H9 (cell line): Measurements from ENCODE around the gene CCDC68. TPM values are rescaled to one million over a fixed set of nuclear protein-coding genes. Genes with fewer than 3 reads are reported as not detected.

Experiments used
- DNase-seq: peaks from one replicate; pipeline ENCODE4 v3.0.0-alpha.2; 2017
- H2AFZ ChIP-seq: one replicate; pipeline ENCODE4 v1.6.1; 2013; ENCODE audit warnings: mild to moderate bottlenecking, low read length, control low read depth, moderate library complexity
- H2AK5ac ChIP-seq: 2 replicates; pipeline ENCODE4 v1.6.1; 2013; ENCODE audit warnings: low read length, control low read depth, mixed read lengths; ENCODE audit not compliant: insufficient read length
- H2BK120ac ChIP-seq: one replicate; pipeline ENCODE4 v1.6.1; 2013; ENCODE audit warnings: low read depth, mild to moderate bottlenecking, low read length, control low read depth, inconsistent platforms; ENCODE audit not compliant: poor library complexity, severe bottlenecking
- H2BK12ac ChIP-seq: 2 replicates; pipeline ENCODE4 v1.6.1; 2013; ENCODE audit warnings: low read length, control low read depth, mixed read lengths, low read depth; ENCODE audit not compliant: insufficient read length
- H2BK15ac ChIP-seq: 2 replicates; pipeline ENCODE4 v1.6.1; 2013; ENCODE audit warnings: low read depth, low read length, control low read depth
- H2BK20ac ChIP-seq: one replicate; pipeline ENCODE4 v1.6.1; 2013; ENCODE audit warnings: low read depth, mild to moderate bottlenecking, low read length, control low read depth, inconsistent platforms; ENCODE audit not compliant: poor library complexity, severe bottlenecking
- H2BK5ac ChIP-seq: 2 replicates; pipeline ENCODE4 v1.6.1; 2013; ENCODE audit warnings: low read length, control low read depth, mixed read lengths; ENCODE audit not compliant: insufficient read length
- H3K14ac ChIP-seq: 2 replicates; pipeline ENCODE4 v1.6.1; 2013; ENCODE audit warnings: low read length, control low read depth; ENCODE audit not compliant: insufficient read depth
- H3K18ac ChIP-seq: 2 replicates; pipeline ENCODE4 v1.6.1; 2013; ENCODE audit warnings: low read depth, mild to moderate bottlenecking, mixed read lengths, low read length, control low read depth; ENCODE audit not compliant: insufficient read length
- H3K23ac ChIP-seq: 2 replicates; pipeline ENCODE4 v1.6.1; 2013; ENCODE audit warnings: low read length, control low read depth, mixed read lengths, low read depth; ENCODE audit not compliant: insufficient read length
- H3K23me2 ChIP-seq: 2 replicates; pipeline ENCODE4 v1.6.1; 2013; ENCODE audit warnings: low read depth, mild to moderate bottlenecking, mixed read lengths, low read length, control low read depth; ENCODE audit not compliant: insufficient read length, poor library complexity, severe bottlenecking
- H3K27ac ChIP-seq: 2 replicates; pipeline ENCODE4 v1.5.1; 2013; ENCODE audit warnings: low read length, control low read depth, mixed read lengths, low read depth; ENCODE audit not compliant: insufficient read length
- H3K27me3 ChIP-seq: 2 replicates; pipeline ENCODE4 v1.6.1; 2013; ENCODE audit warnings: low read length, control low read depth, inconsistent platforms; ENCODE audit not compliant: insufficient read depth
- H3K4ac ChIP-seq: 2 replicates; pipeline ENCODE4 v1.6.1; 2013; ENCODE audit warnings: low read depth, mild to moderate bottlenecking, control low read depth, inconsistent platforms, low read length, moderate library complexity
- H3K4me1 ChIP-seq: 2 replicates; pipeline ENCODE4 v1.6.1; 2013; ENCODE audit warnings: low read length, control low read depth, inconsistent platforms; ENCODE audit not compliant: insufficient read depth
- H3K4me2 ChIP-seq: 2 replicates; pipeline ENCODE4 v1.6.1; 2013; ENCODE audit warnings: low read length, control low read depth, mixed read lengths; ENCODE audit not compliant: insufficient read length, insufficient read depth
- H3K56ac ChIP-seq: 2 replicates; pipeline ENCODE4 v1.6.1; 2013; ENCODE audit warnings: low read depth, mild to moderate bottlenecking, mixed read lengths, low read length, control low read depth; ENCODE audit not compliant: insufficient read length
- H3K79me1 ChIP-seq: 2 replicates; pipeline ENCODE4 v1.6.1; 2013; ENCODE audit warnings: low read depth, mild to moderate bottlenecking, moderate library complexity, low read length, control low read depth, inconsistent platforms; ENCODE audit not compliant: insufficient read depth, poor library complexity, severe bottlenecking
- H3K79me2 ChIP-seq: 2 replicates; pipeline ENCODE4 v1.6.1; 2013; ENCODE audit warnings: low read length, control low read depth, inconsistent platforms; ENCODE audit not compliant: insufficient read depth
- H3K9ac ChIP-seq: 2 replicates; pipeline ENCODE4 v1.6.1; 2013; ENCODE audit warnings: low read length, control low read depth, mixed read lengths; ENCODE audit not compliant: insufficient read length; ENCODE audit errors: extremely low read depth
- H3K9me3 ChIP-seq: one replicate; pipeline ENCODE4 v1.6.1; 2013; ENCODE audit warnings: low read depth, low read length, inconsistent platforms; ENCODE audit not compliant: control insufficient read depth
- H3T11ph ChIP-seq: one replicate; pipeline ENCODE4 v1.6.1; 2013; ENCODE audit warnings: mild to moderate bottlenecking, low read length, control low read depth, inconsistent platforms
- H4K20me1 ChIP-seq: one replicate; pipeline ENCODE4 v1.6.1; 2013; ENCODE audit not compliant: control insufficient read depth, insufficient read length, insufficient read depth
- H4K5ac ChIP-seq: 2 replicates; pipeline ENCODE4 v1.6.1; 2013; ENCODE audit warnings: low read depth, mild to moderate bottlenecking, mixed read lengths, low read length, control low read depth; ENCODE audit not compliant: insufficient read length
- H4K8ac ChIP-seq: replicated peaks from 2 replicates; pipeline ENCODE4 v1.6.1; 2013; ENCODE audit warnings: low read length, control low read depth, mixed read lengths, low read depth; ENCODE audit not compliant: insufficient read length
- H4K91ac ChIP-seq: 2 replicates; pipeline ENCODE4 v1.6.1; 2013; ENCODE audit warnings: low read depth, mild to moderate bottlenecking, moderate library complexity, mixed read lengths, low read length, control low read depth; ENCODE audit not compliant: insufficient read length
- H3K27ac Mint-ChIP-seq, 3 experiments: 2 replicates in 2 of 3; 3 replicates in 1 of 3; pipeline ENCODE4 v1.8.0; 2020 to 2021; ENCODE audit warnings: mixed read lengths in 3 of 3, mild to moderate bottlenecking in 1 of 3, moderate library complexity in 1 of 3
- H3K27me3 Mint-ChIP-seq: 2 replicates; pipeline ENCODE4 v1.8.0; 2021; ENCODE audit warnings: low read depth, mild to moderate bottlenecking, moderate library complexity, mixed read lengths
- H3K36me3 Mint-ChIP-seq, 3 experiments: 2 replicates in 2 of 3; 3 replicates in 1 of 3; pipeline ENCODE4 v1.8.0; 2020 to 2021; ENCODE audit warnings: low read depth in 3 of 3, mixed read lengths in 3 of 3; ENCODE audit not compliant: insufficient read depth in 1 of 3
- H3K4me1 Mint-ChIP-seq, 2 experiments: 2 replicates each; pipeline ENCODE4 v1.8.0; 2020; ENCODE audit warnings: mixed read lengths in 2 of 2
- H3K4me3 Mint-ChIP-seq, 2 experiments: 2 replicates in 1 of 2; 3 replicates in 1 of 2; pipeline ENCODE4 v1.8.0; 2020 to 2021; ENCODE audit warnings: mild to moderate bottlenecking in 2 of 2, mixed read lengths in 2 of 2, moderate library complexity in 1 of 2
- H3K9me3 Mint-ChIP-seq, 2 experiments: 2 replicates in 1 of 2; 3 replicates in 1 of 2; pipeline ENCODE4 v1.8.0; 2020; ENCODE audit warnings: mild to moderate bottlenecking in 2 of 2, mixed read lengths in 2 of 2, moderate library complexity in 1 of 2
- WGBS: extraction: QIAGEN DNeasy Blood & Tissue Kit; methylation state at CpG from one replicate; pipeline ENCODE4 v1.1.7; 2013; ENCODE audit warnings: missing lambda C conversion rate, low lambda C conversion rate, mixed read lengths; ENCODE audit not compliant: insufficient read length; ENCODE audit errors: extremely low coverage; 5-methylcytosine and 5-hydroxymethylcytosine counted together
- total RNA-seq: library from RNA; stranded (reverse); gene quantifications from 2 replicates; pipeline ENCODE4 v1.2.1, GENCODE V29; 2021
- TF ChIP-seq, protein P1 (sequence below): fragments of 200-600 bp; sonication (generic); conservative IDR thresholded peaks from 3 replicates; pipeline ENCODE4 v1.8.0; 2021; ENCODE audit warnings: antibody characterized with exemption, mild to moderate bottlenecking

Gene CCDC68
- total RNA-seq, 1 experiment from 2014 or later, result not detected

DNA sequence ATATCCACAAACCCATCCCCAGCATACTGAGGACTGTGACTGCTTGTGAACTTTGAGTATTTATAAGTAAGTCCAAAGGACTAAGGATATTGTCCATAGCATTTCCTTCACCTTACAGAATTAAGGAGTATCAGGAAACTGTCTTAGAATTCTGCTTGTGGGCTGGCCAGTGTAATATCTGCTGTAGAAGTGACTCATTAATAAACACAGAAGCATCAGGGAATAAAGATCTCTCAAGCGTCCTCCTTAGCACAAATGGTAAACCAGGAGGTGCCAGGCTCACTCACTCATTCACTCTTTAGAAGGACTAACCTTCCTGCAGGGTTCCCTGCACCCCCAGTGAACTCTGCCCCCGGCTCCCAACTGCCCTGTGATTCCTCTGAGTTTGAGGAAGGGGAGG, 31.0 kb downstream of the CCDC68 start:
- no peak overlapping the region for H3K23ac ChIP-seq
- H3K9ac ChIP-seq, result no peak overlapping the region
- H2BK5ac ChIP-seq, result no peak overlapping the region
- H2BK12ac ChIP-seq, result no peak overlapping the region
- H3K27me3 ChIP-seq, result no peaks in the 10 kb centered on the region
- no peak overlapping the region for H4K91ac ChIP-seq
- no peaks in the 10 kb centered on the region for H3K79me2 ChIP-seq
- no peak overlapping the region for H3T11ph ChIP-seq
- H3K27me3 Mint-ChIP-seq, result no peaks in the 10 kb centered on the region
- H3K4ac ChIP-seq, result no peak overlapping the region
- H3K27ac ChIP-seq, result no peak overlapping the region
- no peaks in the 10 kb centered on the region for H3K9me3 ChIP-seq
- WGBS, result no CpG with 5 or more reads among the region's 2 CpGs
- no peak overlapping the region for H2BK20ac ChIP-seq
- no peaks in the 10 kb centered on the region for H3K4me1 ChIP-seq
- H3K18ac ChIP-seq, result no peak overlapping the region
- no peak overlapping the region for H3K14ac ChIP-seq
- no peaks in the 10 kb centered on the region for H4K20me1 ChIP-seq
- H3K9me3 Mint-ChIP-seq, result no peaks in the 10 kb centered on the region
- H3K4me3 Mint-ChIP-seq, result no peak overlapping the region
- H3K4me1 Mint-ChIP-seq, result peaks cover 0 to 3% of the 10 kb centered on the region in 2 experiments; a peak in 1 of 4 replicates
- no peak overlapping the region for H2AK5ac ChIP-seq
- no peak overlapping the region for H2BK120ac ChIP-seq
- H4K5ac ChIP-seq, result no peak overlapping the region
- TF ChIP-seq, protein P1, sequence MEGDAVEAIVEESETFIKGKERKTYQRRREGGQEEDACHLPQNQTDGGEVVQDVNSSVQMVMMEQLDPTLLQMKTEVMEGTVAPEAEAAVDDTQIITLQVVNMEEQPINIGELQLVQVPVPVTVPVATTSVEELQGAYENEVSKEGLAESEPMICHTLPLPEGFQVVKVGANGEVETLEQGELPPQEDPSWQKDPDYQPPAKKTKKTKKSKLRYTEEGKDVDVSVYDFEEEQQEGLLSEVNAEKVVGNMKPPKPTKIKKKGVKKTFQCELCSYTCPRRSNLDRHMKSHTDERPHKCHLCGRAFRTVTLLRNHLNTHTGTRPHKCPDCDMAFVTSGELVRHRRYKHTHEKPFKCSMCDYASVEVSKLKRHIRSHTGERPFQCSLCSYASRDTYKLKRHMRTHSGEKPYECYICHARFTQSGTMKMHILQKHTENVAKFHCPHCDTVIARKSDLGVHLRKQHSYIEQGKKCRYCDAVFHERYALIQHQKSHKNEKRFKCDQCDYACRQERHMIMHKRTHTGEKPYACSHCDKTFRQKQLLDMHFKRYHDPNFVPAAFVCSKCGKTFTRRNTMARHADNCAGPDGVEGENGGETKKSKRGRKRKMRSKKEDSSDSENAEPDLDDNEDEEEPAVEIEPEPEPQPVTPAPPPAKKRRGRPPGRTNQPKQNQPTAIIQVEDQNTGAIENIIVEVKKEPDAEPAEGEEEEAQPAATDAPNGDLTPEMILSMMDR, result no peak
- no peaks in the 10 kb centered on the region for H3K79me1 ChIP-seq
- DNase-seq, result no peak
- H3K27ac Mint-ChIP-seq, result 0 out of 7 replicates have a peak overlapping the region, but pooled peaks of 1 of the 3 experiments have one; percentile 52
- no peak overlapping the region for H3K4me2 ChIP-seq
- no peak overlapping the region for H2BK15ac ChIP-seq
- H3K23me2 ChIP-seq, result no peaks in the 10 kb centered on the region
- no peak overlapping the region for H4K8ac ChIP-seq
- H3K36me3 Mint-ChIP-seq, result no peaks in the 10 kb centered on the region
- H2AFZ ChIP-seq, result no peak overlapping the region
- no peak overlapping the region for H3K56ac ChIP-seq
